IPS DF 6.9 (cell line): Measurements from ENCODE around the gene LIPI.
"Not testable (repeated sequence)": the region's sequence is repeated elsewhere in the genome, so short reads cannot be mapped to it uniquely, and the experiment has no call there.

Experiments used
- DNase-seq: peaks from one replicate; pipeline ENCODE4 v3.0.0-alpha.2; 2013; ENCODE audit warnings: low read depth, low spot score
- H3K27ac ChIP-seq: one replicate; pipeline ENCODE4 v1.5.1; 2013; ENCODE audit warnings: low read length, control low read depth
- H3K27me3 ChIP-seq: 2 replicates; pipeline ENCODE4 v1.6.1; 2013; ENCODE audit warnings: mild to moderate bottlenecking, low read length; ENCODE audit not compliant: control insufficient read depth, insufficient read depth
- H3K36me3 ChIP-seq: 2 replicates; pipeline ENCODE4 v1.6.1; 2013; ENCODE audit warnings: low read length; ENCODE audit not compliant: control insufficient read depth, insufficient read depth
- H3K4me1 ChIP-seq: 2 replicates; pipeline ENCODE4 v1.6.1; 2013; ENCODE audit warnings: low read length; ENCODE audit not compliant: control insufficient read depth, insufficient read depth
- H3K4me3 ChIP-seq: 2 replicates; pipeline ENCODE4 v1.5.1; 2013; ENCODE audit warnings: mild to moderate bottlenecking, low read length
- H3K9me3 ChIP-seq: 2 replicates; pipeline ENCODE4 v1.6.1; 2013; ENCODE audit warnings: low read length, inconsistent platforms; ENCODE audit not compliant: control insufficient read depth, insufficient read depth
- WGBS: extraction: QIAGEN DNeasy Blood & Tissue Kit; methylation state at CpG from one replicate; pipeline ENCODE4 v1.1.7; 2013; ENCODE audit warnings: mixed read lengths, missing lambda C conversion rate; ENCODE audit not compliant: insufficient read length, insufficient coverage; 5-methylcytosine and 5-hydroxymethylcytosine counted together

Gene LIPI

GRCh38 chr21:14235101-14235500, 24.3 kb upstream of the LIPI start:
- no peak for DNase-seq
- no CpG with 5 or more reads among the region's 5 CpGs for WGBS
- Histone ChIP-seq H3K4me1 (no peaks in the 10 kb centered on the region), H3K9me3 (no peaks in the 10 kb centered on the region), H3K4me3 (no peak overlapping the region), H3K36me3 (no peaks in the 10 kb centered on the region), H3K27me3 (no peaks in the 10 kb centered on the region), H3K27ac (no peak overlapping the region)

GRCh38 chr21:14229399-14229798, 18.6 kb upstream of the LIPI start:
- H3K27me3 ChIP-seq, result no peaks in the 10 kb centered on the region
- no peak for DNase-seq
- WGBS, result no CpG with 5 or more reads among the region's 1 CpG
- H3K36me3 ChIP-seq, result no peaks in the 10 kb centered on the region
- no peak overlapping the region for H3K4me3 ChIP-seq
- H3K9me3 ChIP-seq, result no peaks in the 10 kb centered on the region; the same call in 1 of the 2 replicates
- no peaks in the 10 kb centered on the region for H3K4me1 ChIP-seq
- no peak overlapping the region for H3K27ac ChIP-seq

- no peaks in the 10 kb centered on the region for H3K9me3 ChIP-seq
- H3K36me3 ChIP-seq, result no peaks in the 10 kb centered on the region
- no CpG with 5 or more reads among the region's 1 CpG for WGBS
- no peaks in the 10 kb centered on the region for H3K27me3 ChIP-seq
- H3K4me3 ChIP-seq, result no peak overlapping the region
- no peak for DNase-seq
- H3K27ac ChIP-seq, result no peak overlapping the region
- H3K4me1 ChIP-seq, result no peaks in the 10 kb centered on the region
Observed at GRCh38 chr21:14223365-14223764, 12.6 kb upstream of the LIPI start.

GRCh38 chr21:14215971-14216641, 5.4 kb upstream of the LIPI start, which contains the start of gene RBM11:
RBM11 (plus strand) TSS chr21:14216157; CDS start chr21:14216187, 30 bp downstream.
- peak; percentile 50 for DNase-seq
- WGBS, result no CpG with 5 or more reads among the region's 55 CpGs
- Histone ChIP-seq H3K4me3 (peak within 1 kb of the TSS; percentile 83), H3K27ac (no peak within 1 kb of the TSS), H3K36me3 (no peaks in the 10 kb centered on the region), H3K4me1 (no peaks in the 10 kb centered on the region), H3K27me3 (no peaks in the 10 kb centered on the region), H3K9me3 (no peaks in the 10 kb centered on the region)

- H3K9me3 ChIP-seq, result no peaks in the 10 kb centered on the region
- H3K4me1 ChIP-seq, result no peaks in the 10 kb centered on the region
- no peak overlapping the region for H3K27ac ChIP-seq
- no peaks in the 10 kb centered on the region for H3K36me3 ChIP-seq
- no peaks in the 10 kb centered on the region for H3K27me3 ChIP-seq
- H3K4me3 ChIP-seq, result no peak overlapping the region
- no peak for DNase-seq
Observed at GRCh38 chr21:14213164-14213563, 2.4 kb upstream of the LIPI start.

GRCh38 chr21:14206222-14206621, 4.5 kb downstream of the LIPI start:
- Histone ChIP-seq H3K4me1 (no peaks in the 10 kb centered on the region), H3K9me3 (no peaks in the 10 kb centered on the region), H3K4me3 (no peak overlapping the region), H3K36me3 (no peaks in the 10 kb centered on the region), H3K27me3 (no peaks in the 10 kb centered on the region), H3K27ac (no peak overlapping the region)
- no peak for DNase-seq

- H3K27ac ChIP-seq, H3K9me3 ChIP-seq, H3K4me1 ChIP-seq, H3K4me3 ChIP-seq, DNase-seq, H3K36me3 ChIP-seq, H3K27me3 ChIP-seq: not testable (repeated sequence)
- no CpG with 5 or more reads among the region's 16 CpGs for WGBS
Observed at GRCh38 chr21:14166463-14167223, 44.1 kb downstream of the LIPI start.

- no peak overlapping the region for H3K27ac ChIP-seq
- no peaks in the 10 kb centered on the region for H3K36me3 ChIP-seq
- H3K27me3 ChIP-seq, result no peaks in the 10 kb centered on the region
- no peaks in the 10 kb centered on the region for H3K9me3 ChIP-seq
- no peaks in the 10 kb centered on the region for H3K4me1 ChIP-seq
- DNase-seq, result no peak
- H3K4me3 ChIP-seq, result no peak overlapping the region
Observed at GRCh38 chr21:14143999-14144398, 66.8 kb downstream of the LIPI start.

GRCh38 chr21:14124266-14124665, 86.5 kb downstream of the LIPI start:
- Histone ChIP-seq H3K4me1 (no peaks in the 10 kb centered on the region), H3K4me3 (no peak overlapping the region), H3K9me3 (no peaks in the 10 kb centered on the region; the same call in 1 of the 2 replicates), H3K36me3 (no peaks in the 10 kb centered on the region), H3K27ac (no peak overlapping the region), H3K27me3 (no peaks in the 10 kb centered on the region)
- DNase-seq, result no peak
- WGBS, result no CpG with 5 or more reads among the region's 7 CpGs

- H3K4me1 ChIP-seq, result no peaks in the 10 kb centered on the region
- H3K27me3 ChIP-seq, result no peaks in the 10 kb centered on the region
Observed at GRCh38 chr21:14121719-14122118, 89.0 kb downstream of the LIPI start.

More at GRCh38 chr21:14121719-14122118, 89.0 kb downstream of the LIPI start:
- no peak overlapping the region for H3K27ac ChIP-seq
- H3K4me3 ChIP-seq, result no peak overlapping the region
- H3K36me3 ChIP-seq, result no peaks in the 10 kb centered on the region
- DNase-seq, result no peak
- WGBS, result no CpG with 5 or more reads among the region's 5 CpGs
- no peaks in the 10 kb centered on the region; the same call in 1 of the 2 replicates for H3K9me3 ChIP-seq
